ENCODE measurements around the gene TPST1.

GRCh38 chr7:66170309-66171231 is 34.6 kb upstream of the TPST1 start:
- no peak for TF ChIP-seq CTCF (IDR thresholded peaks at IDR 0.05)
- TF ChIP-seq POLR2A (IDR thresholded peaks at IDR 0.05) = no peak
- TF ChIP-seq POLR2AphosphoS5 (IDR thresholded peaks at IDR 0.05) = no peak
- no peak for TF ChIP-seq EP300 (IDR thresholded peaks at IDR 0.05)
